GM20000 (cell line): ENCODE data around the gene KREMEN2.
"Not testable (repeated sequence)": the region's sequence is repeated elsewhere in the genome, so short reads cannot be mapped to it uniquely, and the experiment has no call there.

Source experiments
- DNase-seq: peaks from one replicate; pipeline ENCODE4 v3.0.0; 2012; ENCODE audit warnings: low spot score
- TF ChIP-seq, protein P1 (sequence below): IDR thresholded peaks from 2 replicates; pipeline ENCODE4 v1.5.1; 2012; ENCODE audit warnings: mild to moderate bottlenecking, control low read depth; ENCODE audit errors: extremely low read depth, missing control alignments

Gene KREMEN2

GRCh38 chr16:2933701-2934100, 30.4 kb upstream of the KREMEN2 start:
- no peak for DNase-seq

GRCh38 chr16:2934450-2934849, 29.6 kb upstream of the KREMEN2 start:
- TF ChIP-seq, protein P1, sequence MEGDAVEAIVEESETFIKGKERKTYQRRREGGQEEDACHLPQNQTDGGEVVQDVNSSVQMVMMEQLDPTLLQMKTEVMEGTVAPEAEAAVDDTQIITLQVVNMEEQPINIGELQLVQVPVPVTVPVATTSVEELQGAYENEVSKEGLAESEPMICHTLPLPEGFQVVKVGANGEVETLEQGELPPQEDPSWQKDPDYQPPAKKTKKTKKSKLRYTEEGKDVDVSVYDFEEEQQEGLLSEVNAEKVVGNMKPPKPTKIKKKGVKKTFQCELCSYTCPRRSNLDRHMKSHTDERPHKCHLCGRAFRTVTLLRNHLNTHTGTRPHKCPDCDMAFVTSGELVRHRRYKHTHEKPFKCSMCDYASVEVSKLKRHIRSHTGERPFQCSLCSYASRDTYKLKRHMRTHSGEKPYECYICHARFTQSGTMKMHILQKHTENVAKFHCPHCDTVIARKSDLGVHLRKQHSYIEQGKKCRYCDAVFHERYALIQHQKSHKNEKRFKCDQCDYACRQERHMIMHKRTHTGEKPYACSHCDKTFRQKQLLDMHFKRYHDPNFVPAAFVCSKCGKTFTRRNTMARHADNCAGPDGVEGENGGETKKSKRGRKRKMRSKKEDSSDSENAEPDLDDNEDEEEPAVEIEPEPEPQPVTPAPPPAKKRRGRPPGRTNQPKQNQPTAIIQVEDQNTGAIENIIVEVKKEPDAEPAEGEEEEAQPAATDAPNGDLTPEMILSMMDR = no peak
- no peak for DNase-seq

More at GRCh38 chr16:2933701-2934100, 30.4 kb upstream of the KREMEN2 start:
- TF ChIP-seq, protein P1 = no peak

GRCh38 chr16:2936436-2937011, 27.6 kb upstream of the KREMEN2 start:
- TF ChIP-seq, protein P1 = no peak
- DNase-seq = no peak

- DNase-seq = no peak
- TF ChIP-seq, protein P1 = no peak
These were observed 26.9 kb upstream of the KREMEN2 start for GRCh38 chr16:2937170-2937569.

- TF ChIP-seq, protein P1 = no peak
- DNase-seq = no peak
These were observed 25.9 kb upstream of the KREMEN2 start for GRCh38 chr16:2938206-2938605.

- TF ChIP-seq, protein P1 = no peak
- no peak for DNase-seq
These were observed 24.1 kb upstream of the KREMEN2 start for GRCh38 chr16:2939968-2940367.

DNA sequence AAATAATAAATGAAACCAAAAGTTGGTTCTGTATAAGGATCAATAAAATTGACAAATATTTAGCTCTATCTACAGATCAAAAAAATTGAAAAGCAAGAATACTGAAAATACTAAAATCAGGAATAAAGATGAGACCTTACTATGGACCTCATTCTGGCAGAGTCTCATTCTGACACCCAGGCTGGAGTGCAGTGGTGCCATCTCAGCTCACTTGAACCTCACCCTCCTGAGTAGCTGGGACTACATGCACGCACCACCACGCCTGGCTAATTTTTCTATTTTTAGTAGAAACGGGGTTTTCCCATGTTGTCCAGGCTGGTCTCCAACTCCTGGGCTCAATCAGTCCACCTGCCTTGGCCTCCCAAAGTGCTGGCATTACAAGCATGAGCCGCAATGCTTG, 22.0 kb upstream of the KREMEN2 start:
- no peak for DNase-seq
- TF ChIP-seq, protein P1 = no peak

DNA sequence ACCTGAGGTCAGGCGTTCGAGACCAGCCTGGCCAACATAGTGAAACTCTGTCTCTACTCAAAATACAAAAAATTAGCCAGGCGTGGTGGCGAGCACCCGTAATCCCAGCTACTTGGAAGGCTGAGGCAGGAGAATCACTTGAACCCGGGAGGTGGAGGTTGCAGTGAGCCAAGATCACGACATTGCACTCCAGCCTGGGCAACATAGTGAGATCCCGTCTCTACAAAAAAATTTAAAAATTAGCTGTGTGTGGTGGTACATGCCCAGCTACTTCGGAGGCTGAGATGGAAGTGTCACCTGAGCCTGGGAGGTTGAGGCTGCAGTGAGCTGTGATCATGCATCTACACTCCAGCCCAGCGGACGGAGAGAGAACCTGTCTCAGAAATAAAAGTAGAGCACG, 20.4 kb upstream of the KREMEN2 start:
- not testable (repeated sequence) for DNase-seq
